AML-193 (cell line): ENCODE results near the gene EXOC3L1.

Source experiments
- DNase-seq, 2 experiments: peaks; one replicate each; lab custom pipeline; 2025; lab: John Stamatoyannopoulos, UW

Gene EXOC3L1

GRCh38 chr16:67215706-67216105, 25.8 kb upstream of the EXOC3L1 start:
- no peak for DNase-seq

GRCh38 chr16:67213197-67214019, 23.5 kb upstream of the EXOC3L1 start:
- DNase-seq: no peak

GRCh38 chr16:67212766-67213165, 22.8 kb upstream of the EXOC3L1 start:
- DNase-seq: peak in 1 of 2 experiments; percentile 4

GRCh38 chr16:67211674-67212073, 21.7 kb upstream of the EXOC3L1 start:
- no peak for DNase-seq

- DNase-seq: no peak
Measured at GRCh38 chr16:67210069-67210937, 20.4 kb upstream of the EXOC3L1 start.

- DNase-seq: no peak
Measured at GRCh38 chr16:67209565-67209964, 19.6 kb upstream of the EXOC3L1 start.

- DNase-seq: no peak
Measured at GRCh38 chr16:67208154-67208896, 18.4 kb upstream of the EXOC3L1 start.

GRCh38 chr16:67207249-67208091, 17.5 kb upstream of the EXOC3L1 start:
- DNase-seq: no peak

- no peak for DNase-seq
Measured at GRCh38 chr16:67206838-67207248, 16.9 kb upstream of the EXOC3L1 start.

- DNase-seq: no peak
Measured at GRCh38 chr16:67206129-67206837, 16.3 kb upstream of the EXOC3L1 start.

GRCh38 chr16:67204076-67204475, 14.1 kb upstream of the EXOC3L1 start:
- DNase-seq: no peak

- no peak for DNase-seq
Measured at GRCh38 chr16:67202956-67203493, 13.1 kb upstream of the EXOC3L1 start.

GRCh38 chr16:67202426-67202825, 12.5 kb upstream of the EXOC3L1 start:
- no peak for DNase-seq

GRCh38 chr16:67201411-67202345, 11.7 kb upstream of the EXOC3L1 start:
- DNase-seq: no peak

GRCh38 chr16:67200491-67200890, 10.6 kb upstream of the EXOC3L1 start:
- DNase-seq: no peak

- no peak for DNase-seq
Measured at GRCh38 chr16:67199808-67200198, 9.9 kb upstream of the EXOC3L1 start.

GRCh38 chr16:67199011-67199807, 9.3 kb upstream of the EXOC3L1 start, which contains the start of gene ELMO3:
ELMO3 (plus strand) TSS chr16:67199131; CDS start chr16:67199327, 196 bp downstream.
- DNase-seq: no peak

- DNase-seq: peak in 1 of 2 experiments; percentile 36
Measured at GRCh38 chr16:67198238-67198734, 8.3 kb upstream of the EXOC3L1 start.
